AG09319 (cell line): ENCODE data around the gene TNFRSF4.

Source experiments
- DNase-seq: peaks from one replicate; pipeline ENCODE4 v3.0.0-alpha.2; 2010; ENCODE audit warnings: low read depth; ENCODE audit errors: extremely low read depth
- TF ChIP-seq, protein P1 (sequence below): IDR thresholded peaks from 2 replicates; pipeline ENCODE4 v1.5.1; 2011; ENCODE audit warnings: low read depth, mild to moderate bottlenecking, inconsistent platforms, low read length, moderate library complexity

The TNFRSF4 gene

DNA sequence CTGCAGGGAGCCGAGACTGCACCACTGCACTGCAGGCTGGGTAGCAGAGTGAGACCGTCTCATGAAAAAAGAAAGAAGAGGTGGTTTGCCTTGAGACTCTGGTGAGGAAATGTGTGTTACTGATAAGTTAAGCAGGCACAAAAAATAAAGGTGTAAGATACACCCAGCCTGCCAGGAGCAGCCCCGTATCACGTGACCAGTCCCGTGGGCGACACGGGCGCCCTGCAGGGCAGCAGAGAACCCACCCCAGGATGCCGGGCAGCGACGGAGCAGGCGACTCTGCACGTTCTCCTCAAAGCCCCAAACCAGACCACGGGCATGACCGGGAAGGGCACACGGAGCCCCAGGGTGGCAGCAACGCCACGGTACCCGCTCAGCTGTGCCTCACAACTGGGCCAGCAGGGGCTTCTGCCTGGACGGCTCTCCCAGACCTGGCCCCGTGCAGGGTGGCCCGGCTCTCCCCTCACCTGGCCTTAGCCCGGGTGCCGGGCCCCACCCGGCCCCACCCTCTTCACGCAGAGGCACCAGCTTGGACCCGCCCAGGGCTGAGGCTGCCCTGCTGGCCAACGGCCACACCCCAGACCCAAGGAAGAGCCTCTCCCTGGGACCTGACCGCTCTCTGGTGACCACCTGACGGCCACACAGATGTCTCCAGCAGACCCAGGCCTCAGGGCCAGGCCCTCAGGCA is 8.1 kb upstream of the TNFRSF4 start:
- no peak for DNase-seq

GRCh38 chr1:1220197-1220596 is 6.2 kb upstream of the TNFRSF4 start:
- TF ChIP-seq, protein P1, sequence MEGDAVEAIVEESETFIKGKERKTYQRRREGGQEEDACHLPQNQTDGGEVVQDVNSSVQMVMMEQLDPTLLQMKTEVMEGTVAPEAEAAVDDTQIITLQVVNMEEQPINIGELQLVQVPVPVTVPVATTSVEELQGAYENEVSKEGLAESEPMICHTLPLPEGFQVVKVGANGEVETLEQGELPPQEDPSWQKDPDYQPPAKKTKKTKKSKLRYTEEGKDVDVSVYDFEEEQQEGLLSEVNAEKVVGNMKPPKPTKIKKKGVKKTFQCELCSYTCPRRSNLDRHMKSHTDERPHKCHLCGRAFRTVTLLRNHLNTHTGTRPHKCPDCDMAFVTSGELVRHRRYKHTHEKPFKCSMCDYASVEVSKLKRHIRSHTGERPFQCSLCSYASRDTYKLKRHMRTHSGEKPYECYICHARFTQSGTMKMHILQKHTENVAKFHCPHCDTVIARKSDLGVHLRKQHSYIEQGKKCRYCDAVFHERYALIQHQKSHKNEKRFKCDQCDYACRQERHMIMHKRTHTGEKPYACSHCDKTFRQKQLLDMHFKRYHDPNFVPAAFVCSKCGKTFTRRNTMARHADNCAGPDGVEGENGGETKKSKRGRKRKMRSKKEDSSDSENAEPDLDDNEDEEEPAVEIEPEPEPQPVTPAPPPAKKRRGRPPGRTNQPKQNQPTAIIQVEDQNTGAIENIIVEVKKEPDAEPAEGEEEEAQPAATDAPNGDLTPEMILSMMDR, result no peak
- DNase-seq, result no peak

More for the DNA sequence above, 8.1 kb upstream of the TNFRSF4 start:
- TF ChIP-seq, protein P1, result no peak

DNA sequence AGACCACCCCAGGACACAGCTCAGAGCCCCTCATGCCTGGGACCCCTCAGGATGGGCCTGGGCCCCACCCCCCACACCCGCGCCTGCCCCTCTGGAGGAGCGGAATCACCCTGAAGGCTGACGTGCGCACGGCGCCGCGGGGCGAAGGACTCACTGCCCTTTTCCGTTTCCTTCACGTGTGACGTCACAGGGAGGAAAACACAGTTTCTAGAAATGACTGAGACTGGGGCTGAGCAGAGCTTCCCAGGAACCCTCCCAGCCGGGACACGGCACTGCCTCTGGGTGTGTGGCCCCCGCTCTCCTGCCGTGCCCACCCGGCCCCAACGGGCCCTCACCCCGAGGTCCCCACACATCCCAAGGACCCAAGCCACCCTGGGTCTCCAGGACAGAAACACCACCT is 5.4 kb upstream of the TNFRSF4 start:
- no peak for DNase-seq
- TF ChIP-seq, protein P1, result no peak

DNA sequence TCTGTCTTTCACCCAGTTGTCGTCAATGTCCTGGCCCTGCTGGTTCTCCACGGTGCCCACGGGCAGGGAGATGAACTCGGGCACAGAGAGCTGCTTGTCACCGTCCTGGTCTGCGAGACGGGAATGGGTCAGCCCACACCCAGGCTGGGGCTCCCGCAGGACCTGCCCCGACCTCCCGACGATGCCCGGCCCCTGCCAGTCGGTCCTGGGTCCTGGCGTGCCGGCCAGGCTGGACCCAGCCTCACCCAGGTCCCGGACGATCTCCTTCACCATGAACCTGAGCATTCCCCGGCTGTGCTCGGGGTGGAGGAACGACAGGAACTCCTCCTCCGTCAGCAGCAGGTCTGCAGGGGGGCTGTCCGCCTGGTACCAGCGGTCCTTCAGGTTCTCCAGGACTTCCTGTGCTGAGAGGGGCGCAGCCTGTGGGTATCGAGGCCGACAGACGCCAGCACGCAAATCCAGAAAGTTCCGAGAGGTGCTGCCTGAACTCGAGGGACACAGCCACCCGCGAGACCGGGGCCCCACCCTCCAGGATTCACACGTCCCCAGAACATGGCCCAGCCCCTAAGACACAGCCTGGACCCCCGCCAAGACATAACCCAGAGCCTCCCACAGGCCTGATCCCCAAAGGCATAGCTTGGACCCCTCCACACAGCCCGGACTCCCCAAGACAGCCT is 4.7 kb upstream of the TNFRSF4 start:
- TF ChIP-seq, protein P1, result no peak

GRCh38 chr1:1217621-1218523 is 3.9 kb upstream of the TNFRSF4 start:
- TF ChIP-seq, protein P1, result no peak
- no peak for DNase-seq

More for the DNA sequence above, 4.7 kb upstream of the TNFRSF4 start:
- no peak for DNase-seq

GRCh38 chr1:1216770-1217620 is 3.0 kb upstream of the TNFRSF4 start:
- TF ChIP-seq, protein P1, result no peak
- no peak for DNase-seq
